K562 (cell line): ENCODE data around the gene PDCD11. TPM values are rescaled to one million over a fixed set of nuclear protein-coding genes. Genes with fewer than 3 reads are reported as not detected.

ENCODE experiments used
- CREM ChIP-seq: IDR thresholded peaks from 2 replicates; pipeline ENCODE4 v1.6.1; 2014; ENCODE audit warnings: antibody characterized with exemption, low read depth
- KDM1A ChIP-seq, 2 experiments: fragments of 450-650 bp; IDR thresholded peaks; 2 replicates each; pipeline ENCODE4 v1.6.1; 2016; ENCODE audit warnings: mild to moderate bottlenecking in 2 of 2
- LEF1 ChIP-seq: fragments of 450-650 bp; IDR thresholded peaks from 2 replicates; pipeline ENCODE4 v1.6.1; 2016; ENCODE audit warnings: mild to moderate bottlenecking
- REST ChIP-seq, 2 experiments: fragments of 450-650 bp; formaldehyde crosslinking in 1 of 2; IDR thresholded peaks; 2 replicates each; pipeline versions ENCODE4 v1.4.0 to v1.6.1; 2014 to 2020; ENCODE audit warnings: mild to moderate bottlenecking in 2 of 2, borderline replicate concordance in 1 of 2, low read depth in 1 of 2
- TAL1 ChIP-seq: fragments of 450-650 bp; IDR thresholded peaks from 2 replicates; pipeline ENCODE4 v1.6.1; 2016; ENCODE audit warnings: mild to moderate bottlenecking
- ZNF232 ChIP-seq: sonication (generic); formaldehyde crosslinking; IDR thresholded peaks from 2 replicates; pipeline ENCODE4 v1.8.0; 2022; ENCODE audit warnings: mild to moderate bottlenecking, missing genetic modification reagents
- polyA plus RNA-seq, 8 experiments: library from polyadenylated mRNA; depleted of rRNA in 4 of 8; stranded (reverse) in 5 of 8; unstranded in 3 of 8; fragments of >200 nt; fragmentation: Nextera tagmentation in 2 of 8; fragmentation: Illumina TruSeq in 1 of 8; extraction: Ambion mirVana in 2 of 8; extraction: Trizol in 1 of 8; gene quantifications; 2 replicates each; pipeline versions ENCODE4 v1.2.1 to v1.2.3, GENCODE V29; 2011 to 2014; ENCODE audit warnings: inconsistent platforms in 1 of 8, missing spikeins in 1 of 8
- total RNA-seq, 7 experiments: library from RNA; depleted of rRNA in 6 of 7; stranded (reverse); fragments of >200 nt in 6 of 7; fragmentation: Illumina TruSeq in 2 of 7; extraction: Trizol in 2 of 7; gene quantifications; 2 replicates each; pipeline versions ENCODE4 v1.2.1 to v1.2.3, GENCODE V29; 2011 to 2021; ENCODE audit warnings: low replicate concordance in 1 of 7
- TF ChIP-seq, protein P1 (sequence below): sonication (generic); formaldehyde crosslinking; IDR thresholded peaks from 2 replicates; pipeline ENCODE4 v1.8.1; 2023; ENCODE audit warnings: mild to moderate bottlenecking, missing genetic modification reagents

Gene PDCD11
- total and polyA plus RNA-seq, 9 of the 15 experiments (the other 6 are each of a cell fraction or from before 2014, with no cell fraction given), result 14.8 to 73.8 (median 50.0) TPM

- TF ChIP-seq REST (IDR thresholded peaks at IDR 0.05; ENCODE audit: borderline replicate concordance) (peak; percentile 52; the same call in 1 of the 2 replicates), REST (CRISPR knock-in tag; IDR thresholded peaks at IDR 0.05; ENCODE audit: low read depth) (no peak), ZNF232 (CRISPR knock-in tag) (no peak), TAL1 (no peak), LEF1 (peak; percentile 55; the same call in 1 of the 2 replicates), CREM (0 out of 2 replicates have a peak, but pooled peaks have one; percentile 7), KDM1A (IDR thresholded peaks at IDR 0.05) (peak in 1 of 2 experiments; percentile 89; a peak in 2 of 4 replicates)
- TF ChIP-seq, protein P1, sequence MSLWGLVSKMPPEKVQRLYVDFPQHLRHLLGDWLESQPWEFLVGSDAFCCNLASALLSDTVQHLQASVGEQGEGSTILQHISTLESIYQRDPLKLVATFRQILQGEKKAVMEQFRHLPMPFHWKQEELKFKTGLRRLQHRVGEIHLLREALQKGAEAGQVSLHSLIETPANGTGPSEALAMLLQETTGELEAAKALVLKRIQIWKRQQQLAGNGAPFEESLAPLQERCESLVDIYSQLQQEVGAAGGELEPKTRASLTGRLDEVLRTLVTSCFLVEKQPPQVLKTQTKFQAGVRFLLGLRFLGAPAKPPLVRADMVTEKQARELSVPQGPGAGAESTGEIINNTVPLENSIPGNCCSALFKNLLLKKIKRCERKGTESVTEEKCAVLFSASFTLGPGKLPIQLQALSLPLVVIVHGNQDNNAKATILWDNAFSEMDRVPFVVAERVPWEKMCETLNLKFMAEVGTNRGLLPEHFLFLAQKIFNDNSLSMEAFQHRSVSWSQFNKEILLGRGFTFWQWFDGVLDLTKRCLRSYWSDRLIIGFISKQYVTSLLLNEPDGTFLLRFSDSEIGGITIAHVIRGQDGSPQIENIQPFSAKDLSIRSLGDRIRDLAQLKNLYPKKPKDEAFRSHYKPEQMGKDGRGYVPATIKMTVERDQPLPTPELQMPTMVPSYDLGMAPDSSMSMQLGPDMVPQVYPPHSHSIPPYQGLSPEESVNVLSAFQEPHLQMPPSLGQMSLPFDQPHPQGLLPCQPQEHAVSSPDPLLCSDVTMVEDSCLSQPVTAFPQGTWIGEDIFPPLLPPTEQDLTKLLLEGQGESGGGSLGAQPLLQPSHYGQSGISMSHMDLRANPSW (CRISPR knock-in tag), result no peak
- TF ChIP-seq, all 486 proteins: peak for 14
Observed at GRCh38 chr10:103481974-103482531, 85.6 kb downstream of the PDCD11 start (continued).
